A673 (cell line): ENCODE measurements around the gene KIT. TPM values are rescaled to one million over a fixed set of nuclear protein-coding genes. Genes with fewer than 3 reads are reported as not detected.

Experiments used
- BruUV-seq: library from RNA; stranded (reverse); fragments of 400-500 nt; replicated peaks from 2 replicates; lab custom pipeline; 2021; lab: Mats Ljungman, UMichigan
- CTCF ChIA-PET: fragments of 300-600 bp; sonication (Branson Sonifier 250); formaldehyde crosslinking; loops from one replicate; lab custom pipeline; 2022; ENCODE audit warnings: antibody characterized with exemption; lab: Charles Lee
- POLR2A ChIA-PET: fragments of 300-600 bp; sonication (Branson Sonifier 250); formaldehyde crosslinking; loops from one replicate; lab custom pipeline; 2022; ENCODE audit warnings: antibody characterized with exemption; ENCODE audit not compliant: low non-redundant PET; lab: Charles Lee
- DNase-seq: peaks from one replicate; pipeline ENCODE4 v3.0.0-alpha.2; 2015; ENCODE audit warnings: low spot score
- H3K27ac ChIP-seq: fragments of 200-600 bp; sonication (generic); 2 replicates; pipeline ENCODE4 v1.5.1; 2016; ENCODE audit warnings: mixed run types, low read depth, mild to moderate bottlenecking, mixed read lengths, antibody characterized with exemption, low read length; ENCODE audit not compliant: poor library complexity, severe bottlenecking
- H3K27me3 ChIP-seq: fragments of 200-600 bp; sonication (generic); replicated peaks from 2 replicates; pipeline ENCODE4 v1.6.1; 2017; ENCODE audit warnings: mixed run types, low read depth, mild to moderate bottlenecking, mixed read lengths, antibody characterized with exemption, low read length; ENCODE audit not compliant: insufficient read depth, poor library complexity
- H3K36me3 ChIP-seq: fragments of 200-600 bp; sonication (generic); 2 replicates; pipeline ENCODE4 v1.6.1; 2016; ENCODE audit warnings: mixed run types, mild to moderate bottlenecking, mixed read lengths, antibody characterized with exemption, low read length; ENCODE audit not compliant: insufficient read depth, poor library complexity, severe bottlenecking
- H3K4me1 ChIP-seq: fragments of 200-600 bp; sonication (generic); 2 replicates; pipeline ENCODE4 v1.6.1; 2017; ENCODE audit warnings: mixed run types, mild to moderate bottlenecking, mixed read lengths, antibody characterized with exemption, low read length; ENCODE audit not compliant: insufficient read depth, poor library complexity, severe bottlenecking
- H3K4me3 ChIP-seq: fragments of 200-600 bp; sonication (generic); 2 replicates; pipeline ENCODE4 v1.5.1; 2016; ENCODE audit warnings: low read depth, mixed run types, mild to moderate bottlenecking, mixed read lengths, low read length; ENCODE audit not compliant: poor library complexity, severe bottlenecking
- H3K9me3 ChIP-seq: fragments of 200-600 bp; sonication (generic); 2 replicates; pipeline ENCODE4 v1.6.1; 2016; ENCODE audit warnings: mixed run types, low read depth, mild to moderate bottlenecking, mixed read lengths, antibody characterized with exemption, low read length; ENCODE audit not compliant: poor library complexity, severe bottlenecking
- CTCF ChIP-seq: fragments of 300-800, 200-600 bp; sonication (generic); conservative IDR thresholded peaks from 2 replicates; pipeline ENCODE4 v1.5.1; 2017; ENCODE audit warnings: low read depth, mild to moderate bottlenecking, antibody characterized with exemption, low read length, moderate library complexity, mixed read lengths
- EZH2 ChIP-seq: fragments of 200-600 bp; sonication (generic); IDR thresholded peaks from 2 replicates; pipeline ENCODE4 v1.6.1; 2017; ENCODE audit warnings: borderline replicate concordance, low read depth, mild to moderate bottlenecking, mixed read lengths, antibody characterized with exemption, low read length; ENCODE audit not compliant: poor library complexity, severe bottlenecking
- intact Hi-C: fragments of 100-400 bp; cut with micrococcal nuclease; formaldehyde crosslinking; loops from one replicate; pipeline ENCODE4 v1.10.0; 2022; ENCODE audit not compliant: unreplicated experiment
- total RNA-seq: library from RNA; stranded (reverse); gene quantifications from 2 replicates; pipeline ENCODE4 v1.2.3, GENCODE V29; 2021

The KIT gene
- total RNA-seq, 1 experiment from 2014 or later: 9.5 TPM

- BruUV-seq: no TSS peak
- Histone ChIP-seq H3K27me3 (no peaks in the 10 kb centered on the region), H3K27ac (no peak overlapping the region), H3K4me3 (no peak overlapping the region), H3K36me3 (no peaks in the 10 kb centered on the region), H3K4me1 (no peaks in the 10 kb centered on the region), H3K9me3 (no peaks in the 10 kb centered on the region)
- intact Hi-C loops: no loop called here
- TF ChIP-seq EZH2 (no peak), CTCF (no peak)
- ChIA-PET POLR2A (no interaction called here), CTCF (no interaction called here)
- DNase-seq: no peak
Observed at GRCh38 chr4:54783402-54784110, 125.8 kb downstream of the KIT start.

GRCh38 chr4:54784161-54784671 is 126.5 kb downstream of the KIT start:
- intact Hi-C loops: no loop called here
- no TSS peak for BruUV-seq
- no peaks in the 10 kb centered on the region for H3K4me1 ChIP-seq
- no peak for DNase-seq
- ChIA-PET POLR2A (no interaction called here), CTCF (no interaction called here)
- H3K27me3 ChIP-seq: no peaks in the 10 kb centered on the region
- no peak for TF ChIP-seq CTCF
- no peak overlapping the region for H3K4me3 ChIP-seq
- no peaks in the 10 kb centered on the region for H3K9me3 ChIP-seq
- no peak overlapping the region for H3K27ac ChIP-seq
- no peaks in the 10 kb centered on the region for H3K36me3 ChIP-seq
